Osteocyte (in vitro differentiated cells): ENCODE data around the gene MNAT1. TPM values are rescaled to one million over a fixed set of nuclear protein-coding genes. Genes with fewer than 3 reads are reported as not detected.
A peak's percentile ranks its signal among the peaks of the same experiment; 100 is the strongest.

Experiments
- DNase-seq: peaks from one replicate; pipeline ENCODE4 v3.0.0; 2021; ENCODE audit warnings: mixed read lengths; ENCODE audit not compliant: unreplicated experiment; ENCODE audit errors: extremely low spot score
- H3K27ac Mint-ChIP-seq: one replicate; pipeline ENCODE4 v1.8.0; 2021; ENCODE audit warnings: mild to moderate bottlenecking, mixed read lengths; ENCODE audit not compliant: unreplicated experiment
- H3K27me3 Mint-ChIP-seq: one replicate; pipeline ENCODE4 v1.8.0; 2021; ENCODE audit warnings: mixed read lengths; ENCODE audit not compliant: unreplicated experiment
- H3K36me3 Mint-ChIP-seq: one replicate; pipeline ENCODE4 v1.8.0; 2021; ENCODE audit warnings: mixed read lengths; ENCODE audit not compliant: unreplicated experiment
- H3K4me1 Mint-ChIP-seq: one replicate; pipeline ENCODE4 v1.8.0; 2021; ENCODE audit warnings: mixed read lengths; ENCODE audit not compliant: unreplicated experiment
- H3K4me3 Mint-ChIP-seq: one replicate; pipeline ENCODE4 v1.8.0; 2021; ENCODE audit warnings: mild to moderate bottlenecking, moderate library complexity, mixed read lengths; ENCODE audit not compliant: unreplicated experiment
- H3K9me3 Mint-ChIP-seq: one replicate; pipeline ENCODE4 v1.8.0; 2021; ENCODE audit warnings: mixed read lengths; ENCODE audit not compliant: unreplicated experiment
- CTCF ChIP-seq: fragments of 200-600 bp; sonication (generic); IDR thresholded peaks from 2 replicates; pipeline ENCODE4 v1.5.0; 2021; ENCODE audit warnings: antibody characterized with exemption, mild to moderate bottlenecking, moderate library complexity
- total RNA-seq: library from RNA; stranded (reverse); gene quantifications from 2 replicates; pipeline ENCODE4 v1.2.1, GENCODE V29; 2021

Gene MNAT1
- total RNA-seq, 1 donor from 2014 or later = 59.9 TPM

- DNase-seq = no peak
- Mint-ChIP-seq H3K9me3 (no peaks in the 10 kb centered on the region), H3K36me3 (peaks cover 33% of the 10 kb centered on the region), H3K27ac (peak overlapping the region; percentile 89), H3K4me3 (peak overlapping the region; percentile 100), H3K4me1 (peaks cover 47% of the 10 kb centered on the region), H3K27me3 (no peaks in the 10 kb centered on the region)
- TF ChIP-seq CTCF = no peak
Observed at GRCh38 chr14:60720962-60721325, 13.6 kb upstream of the MNAT1 start.

GRCh38 chr14:60721326-60722106 is 13.0 kb upstream of the MNAT1 start:
- no peaks in the 10 kb centered on the region for H3K27me3 Mint-ChIP-seq
- peak; percentile 40 for TF ChIP-seq CTCF
- DNase-seq = peak; percentile 88
- no peaks in the 10 kb centered on the region for H3K9me3 Mint-ChIP-seq
- peaks cover 43% of the 10 kb centered on the region for H3K4me1 Mint-ChIP-seq
- peak overlapping the region; percentile 100 for H3K4me3 Mint-ChIP-seq
- peak overlapping the region; percentile 92 for H3K27ac Mint-ChIP-seq
- H3K36me3 Mint-ChIP-seq = peaks cover 33% of the 10 kb centered on the region

GRCh38 chr14:60722107-60722356 is 12.5 kb upstream of the MNAT1 start:
- peak overlapping the region; percentile 100 for H3K4me3 Mint-ChIP-seq
- H3K9me3 Mint-ChIP-seq = no peaks in the 10 kb centered on the region
- TF ChIP-seq CTCF = no peak
- H3K36me3 Mint-ChIP-seq = peaks cover 33% of the 10 kb centered on the region
- H3K4me1 Mint-ChIP-seq = peaks cover 39% of the 10 kb centered on the region
- no peaks in the 10 kb centered on the region for H3K27me3 Mint-ChIP-seq
- H3K27ac Mint-ChIP-seq = peak overlapping the region; percentile 92
- no peak for DNase-seq

GRCh38 chr14:60722357-60723115 is 12.0 kb upstream of the MNAT1 start:
- H3K36me3 Mint-ChIP-seq = peaks cover 33% of the 10 kb centered on the region
- peaks cover 37% of the 10 kb centered on the region for H3K4me1 Mint-ChIP-seq
- peak overlapping the region; percentile 100 for H3K4me3 Mint-ChIP-seq
- H3K27ac Mint-ChIP-seq = peak overlapping the region; percentile 92
- peak; percentile 86 for DNase-seq
- no peaks in the 10 kb centered on the region for H3K27me3 Mint-ChIP-seq
- H3K9me3 Mint-ChIP-seq = no peaks in the 10 kb centered on the region
- TF ChIP-seq CTCF = no peak
